HG03520 (cell line): ENCODE measurements around the gene ZNF3.
"Not testable (repeated sequence)": the region's sequence is repeated elsewhere in the genome, so short reads cannot be mapped to it uniquely, and the experiment has no call there.

Experiments
- ATAC-seq: cut with Tn5 transposase; IDR thresholded peaks from one replicate; pipeline ENCODE4 v1.9.1; 2021; ENCODE audit warnings: mild to moderate bottlenecking, moderate library complexity; ENCODE audit not compliant: unreplicated experiment

The ZNF3 gene

DNA sequence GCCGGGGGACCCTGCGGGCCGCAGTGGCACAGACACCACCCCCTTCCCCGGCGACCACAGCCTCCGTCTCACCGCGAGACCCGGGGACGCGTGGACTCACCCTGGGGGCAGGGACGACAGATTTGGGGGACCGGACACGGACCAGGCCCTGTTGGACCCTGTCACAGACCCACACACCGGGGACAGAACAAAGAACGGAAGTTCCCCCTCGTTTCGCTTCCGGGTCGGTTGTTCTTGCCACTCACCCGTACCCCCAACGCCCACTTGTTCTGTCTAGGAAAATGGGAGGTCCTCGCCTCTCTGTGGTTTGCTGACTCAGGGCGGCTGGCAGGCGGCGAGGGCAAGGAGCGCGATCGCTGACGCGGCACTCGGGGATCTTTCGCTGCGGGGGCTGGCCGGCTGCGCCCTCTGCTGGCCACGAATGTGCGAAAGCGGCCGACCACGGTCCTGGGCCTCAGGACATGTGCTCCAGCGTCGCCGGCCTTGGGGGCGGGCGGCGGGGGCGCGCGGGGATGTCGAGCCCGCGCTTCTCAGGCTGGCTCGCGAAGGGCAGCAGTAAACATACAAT is at the start of gene ZNF3:
Gene ZNF3, minus strand, starts transcription at position 189 of the 568 bp plus-strand sequence. CDS start 4,366 bp downstream, outside the sequence.
- ATAC-seq = peak; percentile 80

DNA sequence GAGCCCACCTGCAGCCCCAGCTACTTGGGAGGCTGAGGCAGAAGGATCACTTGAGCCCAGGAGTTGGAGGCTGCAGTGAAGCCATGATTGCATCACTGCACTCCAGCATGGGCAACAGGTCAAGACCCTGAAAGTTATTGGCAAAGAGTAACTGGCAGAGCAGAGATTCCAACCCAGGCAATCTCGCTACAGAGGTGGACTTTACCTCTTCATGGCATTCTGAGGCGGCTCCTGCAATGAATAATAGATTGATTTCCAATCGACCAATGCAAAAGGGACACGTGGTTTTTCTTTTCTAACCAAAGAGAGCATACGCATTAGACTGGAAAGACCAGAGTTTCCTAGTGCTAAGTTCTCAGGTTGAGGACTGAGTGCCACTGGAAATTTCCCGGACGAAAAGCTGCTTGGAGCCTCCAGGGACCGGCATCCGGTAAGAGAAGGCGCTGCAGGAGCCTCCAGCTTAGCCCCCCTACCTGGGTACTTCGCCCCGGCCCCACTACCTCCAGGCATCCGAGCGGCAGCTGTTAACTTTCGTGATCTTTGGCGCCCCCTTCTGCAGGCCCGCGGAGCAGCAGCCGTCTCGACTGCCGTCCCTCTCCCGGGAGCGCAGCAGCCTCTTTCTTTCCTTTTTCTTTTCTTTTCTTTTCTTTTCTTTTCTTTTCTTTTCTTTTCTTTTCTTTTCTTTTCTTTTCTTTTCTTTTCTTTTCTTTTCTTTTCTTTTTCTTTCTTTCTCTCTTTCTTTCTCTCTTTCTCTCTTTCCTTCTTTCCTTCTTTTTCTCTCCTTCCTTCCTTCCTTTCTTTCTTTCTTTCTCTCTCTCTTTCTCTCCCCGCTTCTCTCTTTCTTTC is 49.3 kb upstream of the ZNF3 start:
- no peak for ATAC-seq

DNA sequence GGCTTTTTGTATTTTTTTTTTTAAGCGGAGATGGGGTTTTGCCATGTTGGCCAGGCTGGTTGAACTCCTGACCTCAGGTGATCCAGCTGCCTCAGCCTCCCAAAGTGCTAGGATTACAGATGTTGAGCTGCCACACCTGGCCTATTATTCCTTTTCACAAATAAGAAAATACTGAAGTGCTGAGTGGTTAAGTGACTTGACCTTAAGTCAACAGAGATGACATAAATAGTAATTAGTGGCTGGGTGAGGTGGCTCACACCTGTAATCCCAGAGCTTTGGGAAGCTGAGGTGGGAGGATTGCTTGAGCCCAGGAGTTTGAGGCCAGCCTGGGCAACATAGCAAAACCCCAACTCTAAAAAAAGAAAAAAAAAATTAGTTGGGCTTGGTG is 48.7 kb upstream of the ZNF3 start:
- ATAC-seq = not testable (repeated sequence)

DNA sequence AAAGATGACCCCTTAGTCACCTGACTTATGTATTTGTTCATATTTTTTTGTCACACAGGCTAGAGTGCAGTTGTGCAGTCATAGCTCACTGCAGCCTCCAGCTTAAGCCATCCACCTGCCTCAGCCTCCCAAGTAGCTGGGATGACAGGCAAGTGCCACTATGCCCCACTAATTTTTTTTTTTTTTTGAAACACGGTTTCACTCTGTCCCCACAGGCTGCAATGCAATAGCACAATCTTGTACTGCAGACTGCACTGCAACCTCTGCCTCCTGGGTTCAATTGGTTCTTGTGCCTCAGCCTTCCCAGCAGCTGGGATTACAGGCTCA is 47.1 kb upstream of the ZNF3 start:
- no peak for ATAC-seq

DNA sequence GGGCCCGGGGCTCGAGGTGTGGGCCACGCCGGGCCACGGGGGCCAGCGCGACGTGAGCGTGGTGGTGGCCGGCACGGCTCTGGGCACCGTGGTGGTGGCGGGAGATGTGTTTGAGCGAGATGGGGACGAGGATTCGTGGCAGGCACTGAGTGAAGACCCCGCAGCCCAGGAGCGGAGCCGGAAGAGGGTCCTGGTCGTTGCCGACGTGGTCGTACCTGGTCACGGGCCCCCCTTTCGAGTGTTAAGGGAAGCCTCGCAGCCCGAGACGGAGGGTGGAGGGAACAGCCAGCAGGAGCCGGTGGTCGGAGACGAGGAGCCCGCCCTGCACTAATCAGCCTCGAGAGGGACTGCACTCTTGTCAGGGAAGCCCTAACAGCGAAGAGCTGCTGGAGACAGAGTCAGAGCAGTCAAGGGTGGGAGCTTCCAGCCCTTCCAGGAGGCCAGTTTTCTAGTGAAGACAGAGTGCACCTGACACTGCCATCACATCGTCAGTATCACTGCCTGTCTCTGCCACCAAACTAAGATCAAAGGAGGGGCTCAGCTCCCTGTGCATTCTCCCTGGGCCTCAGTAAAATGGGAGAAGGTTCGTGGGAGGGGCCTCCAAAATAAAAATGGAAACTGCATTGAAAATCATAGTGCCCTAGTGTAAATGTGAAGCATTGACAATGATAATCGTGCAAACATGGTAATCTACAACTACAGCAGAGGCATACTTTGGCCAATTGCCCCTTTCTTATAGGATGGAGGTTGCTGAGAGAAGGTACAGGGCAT is 46.5 kb upstream of the ZNF3 start:
- ATAC-seq = peak; percentile 4

DNA sequence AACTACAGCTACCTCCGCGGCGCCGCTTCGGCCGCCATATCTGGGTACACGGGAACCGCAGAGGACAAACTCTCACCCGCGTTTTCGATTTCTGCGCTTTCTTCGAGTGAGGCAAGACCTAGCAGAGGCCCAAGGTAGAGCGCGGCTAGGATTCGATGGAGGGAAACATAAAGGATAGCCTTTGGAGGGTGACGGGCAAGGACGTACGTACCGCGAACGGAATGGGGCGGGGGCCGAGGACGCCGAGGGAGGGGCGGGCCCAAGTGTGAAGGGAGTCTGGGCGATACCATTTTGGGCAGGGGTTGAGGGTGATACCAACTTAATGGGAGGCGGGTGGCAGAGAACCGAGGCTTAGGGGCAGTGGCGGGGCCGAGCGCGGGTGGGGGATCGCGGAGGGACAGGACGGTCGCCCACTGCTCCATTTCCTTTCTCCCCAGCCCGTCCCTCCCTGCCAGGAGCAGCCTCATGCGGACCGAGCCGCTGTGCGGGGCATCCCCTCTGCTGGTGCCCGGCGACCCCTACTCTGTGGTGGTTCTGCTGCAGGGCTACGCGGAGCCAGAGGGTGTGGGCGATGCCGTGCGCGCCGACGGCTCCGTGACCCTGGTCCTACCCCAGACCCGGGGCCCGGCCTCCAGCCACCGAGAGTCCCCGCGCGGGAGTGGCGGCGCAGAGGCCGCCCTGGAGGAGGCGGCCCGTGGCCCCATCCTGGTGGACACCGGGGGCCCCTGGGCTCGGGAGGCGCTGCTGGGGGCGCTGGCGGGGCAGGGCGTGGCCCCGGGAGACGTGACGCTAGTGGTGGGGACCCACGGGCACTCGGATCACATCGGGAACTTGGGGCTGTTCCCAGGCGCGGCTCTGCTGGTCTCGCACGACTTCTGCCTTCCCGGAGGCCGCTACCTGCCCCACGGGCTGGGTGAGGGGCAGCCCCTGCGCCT is 45.7 kb upstream of the ZNF3 start, which contains the start of gene MBLAC1:
Gene MBLAC1, plus strand, starts transcription at position 37 of the 935 bp plus-strand sequence. Its CDS starts 429 bp downstream, at position 466.
- peak; percentile 42 for ATAC-seq

DNA sequence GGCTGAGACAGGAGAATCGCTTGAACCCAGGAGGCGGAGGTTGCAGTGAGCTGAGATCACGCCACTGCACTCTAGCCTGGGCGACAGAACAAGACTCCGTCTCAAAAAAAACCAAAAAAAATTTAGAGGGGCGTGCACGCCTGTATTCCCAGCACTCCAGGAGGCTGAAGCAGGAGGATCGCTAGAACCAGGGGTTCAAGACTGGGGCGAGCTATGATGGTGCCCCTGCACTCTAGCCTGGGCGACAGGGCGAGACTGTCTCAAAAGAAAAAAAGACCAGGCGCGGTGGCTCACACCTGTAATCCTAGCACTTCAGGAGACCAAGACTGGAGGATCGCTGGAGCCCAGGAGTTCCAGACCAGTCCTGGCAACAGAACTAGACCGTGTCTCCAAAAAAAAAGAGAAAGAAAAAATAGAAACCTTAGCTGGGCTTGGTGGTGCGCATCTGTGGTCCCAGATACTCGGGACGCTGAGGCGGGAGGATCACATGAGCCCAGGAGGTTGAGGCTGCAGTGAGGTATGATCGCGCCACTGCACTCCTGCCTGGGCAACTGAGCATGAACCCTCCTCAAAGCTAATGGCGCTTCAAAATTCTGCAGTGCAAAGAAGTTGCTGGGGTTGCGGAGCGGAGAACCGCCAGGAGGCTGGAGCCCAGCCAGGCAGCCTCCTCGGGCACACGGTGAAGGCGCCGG is 44.9 kb upstream of the ZNF3 start:
- no peak for ATAC-seq

DNA sequence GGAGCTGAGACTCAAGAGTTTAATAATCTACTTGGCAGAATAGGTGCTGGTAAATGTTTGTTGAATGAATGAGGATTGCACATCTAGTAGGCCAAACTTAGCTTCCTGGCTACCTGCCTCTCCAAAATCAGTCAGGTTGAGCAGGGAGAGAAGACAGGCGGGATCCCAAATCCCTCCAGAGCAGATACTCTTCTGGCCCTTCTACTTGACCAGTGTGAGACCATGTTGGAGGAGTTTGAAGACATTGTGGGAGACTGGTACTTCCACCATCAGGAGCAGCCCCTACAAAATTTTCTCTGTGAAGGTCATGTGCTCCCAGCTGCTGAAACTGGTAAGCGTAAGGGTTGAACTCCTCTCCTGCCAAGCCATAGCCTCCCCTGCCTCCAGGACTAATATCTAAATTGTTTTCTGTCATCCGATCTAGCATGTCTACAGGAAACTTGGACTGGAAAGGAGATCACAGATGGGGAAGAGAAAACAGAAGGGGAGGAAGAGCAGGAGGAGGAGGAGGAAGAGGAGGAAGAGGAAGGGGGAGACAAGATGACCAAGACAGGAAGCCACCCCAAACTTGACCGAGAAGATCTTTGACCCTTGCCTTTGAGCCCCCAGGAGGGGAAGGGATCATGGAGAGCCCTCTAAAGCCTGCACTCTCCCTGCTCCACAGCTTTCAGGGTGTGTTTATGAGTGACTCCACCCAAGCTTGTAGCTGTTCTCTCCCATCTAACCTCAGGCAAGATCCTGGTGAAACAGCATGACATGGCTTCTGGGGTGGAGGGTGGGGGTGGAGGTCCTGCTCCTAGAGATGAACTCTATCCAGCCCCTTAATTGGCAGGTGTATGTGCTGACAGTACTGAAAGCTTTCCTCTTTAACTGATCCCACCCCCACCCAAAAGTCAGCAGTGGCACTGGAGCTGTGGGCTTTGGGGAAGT is 43.0 kb upstream of the ZNF3 start:
- ATAC-seq = no peak

DNA sequence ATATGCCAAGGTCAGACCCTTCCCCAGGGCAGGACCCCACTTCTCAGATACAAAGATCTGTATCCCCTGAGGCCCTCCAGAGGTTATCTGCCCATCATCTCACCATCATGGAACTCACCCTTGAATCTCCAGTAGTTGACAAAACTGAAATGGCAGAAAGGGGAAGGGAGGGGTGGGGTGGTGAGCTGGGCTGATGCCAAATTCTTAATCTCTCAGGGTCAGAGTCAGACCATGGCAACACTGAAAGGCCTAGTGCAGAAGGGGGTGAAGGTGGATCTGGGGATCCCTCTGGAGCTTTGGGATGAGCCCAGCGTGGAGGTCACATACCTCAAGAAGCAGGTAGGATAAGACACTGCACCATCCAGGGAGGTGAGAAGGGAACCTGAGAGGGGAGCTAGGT is 41.0 kb upstream of the ZNF3 start:
- ATAC-seq = no peak

DNA sequence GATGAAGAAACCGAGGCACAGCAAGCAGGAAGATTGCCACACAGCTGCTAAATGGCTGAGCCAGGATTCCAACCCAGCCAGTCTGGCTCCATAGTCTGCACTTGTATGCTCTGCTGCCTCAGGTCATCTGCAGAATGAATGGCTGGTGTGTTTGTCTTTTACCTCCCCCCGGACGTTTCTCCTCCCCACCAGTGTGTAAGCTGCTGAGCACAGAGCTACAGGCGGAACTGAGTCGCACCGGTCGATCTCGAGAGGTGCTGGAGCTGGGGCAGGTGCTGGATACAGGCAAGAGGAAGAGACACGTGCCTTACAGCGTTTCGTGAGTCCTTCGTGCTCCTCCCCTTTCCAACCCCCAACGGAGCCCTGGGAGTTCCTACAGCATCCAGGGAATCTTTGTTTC is 40.5 kb upstream of the ZNF3 start:
- ATAC-seq = no peak

DNA sequence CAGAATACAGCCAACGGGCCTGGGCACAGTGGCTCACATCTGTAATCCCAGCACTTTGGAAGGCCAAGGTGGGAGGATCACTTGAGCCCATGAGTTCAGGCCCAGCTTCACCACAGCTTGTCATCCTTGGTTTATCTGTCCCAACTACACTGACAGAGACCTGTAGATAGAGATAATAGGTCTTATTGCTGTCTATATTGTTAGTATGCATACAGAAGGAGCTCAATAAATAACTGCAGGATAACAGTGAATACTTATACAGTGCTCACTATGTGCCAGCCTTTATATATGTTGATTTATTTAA is 39.2 kb upstream of the ZNF3 start:
- ATAC-seq = no peak

DNA sequence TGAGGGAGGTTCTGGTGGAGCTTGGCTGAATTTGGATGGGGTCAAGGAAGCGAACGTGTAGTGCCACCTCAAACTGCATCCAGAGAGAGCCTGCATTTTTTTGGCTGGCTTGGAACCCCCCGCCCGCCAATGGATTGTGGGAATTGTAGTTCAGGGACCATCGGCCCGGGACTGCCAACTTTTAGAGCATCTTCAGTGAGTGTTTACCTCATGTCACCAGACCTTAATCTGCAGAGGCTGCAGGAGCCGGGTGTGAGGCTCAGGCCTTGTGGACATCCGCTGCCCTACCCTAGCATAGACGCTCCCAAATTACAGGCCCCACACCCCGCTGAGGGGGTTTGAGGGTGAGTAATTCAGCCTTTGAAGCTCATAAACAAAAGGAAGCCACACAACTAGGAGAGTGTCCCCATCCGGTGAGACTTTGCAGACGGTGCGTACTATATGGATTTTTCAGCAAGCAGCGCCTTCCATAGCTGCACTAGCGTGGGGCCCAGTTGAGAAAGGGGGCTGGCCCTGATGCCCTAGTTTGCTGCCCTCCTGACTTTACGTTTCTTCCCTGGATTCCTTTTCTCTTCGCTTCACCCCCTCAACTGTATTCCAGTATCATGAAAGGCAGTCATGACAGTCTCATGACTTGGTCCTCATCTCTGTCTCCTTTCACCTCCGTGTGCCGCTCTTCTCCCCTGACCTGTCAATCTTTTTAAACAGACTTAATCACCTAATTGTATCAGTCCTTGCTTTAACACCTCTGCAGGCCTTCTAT is 38.6 kb upstream of the ZNF3 start:
- peak; percentile 36 for ATAC-seq

DNA sequence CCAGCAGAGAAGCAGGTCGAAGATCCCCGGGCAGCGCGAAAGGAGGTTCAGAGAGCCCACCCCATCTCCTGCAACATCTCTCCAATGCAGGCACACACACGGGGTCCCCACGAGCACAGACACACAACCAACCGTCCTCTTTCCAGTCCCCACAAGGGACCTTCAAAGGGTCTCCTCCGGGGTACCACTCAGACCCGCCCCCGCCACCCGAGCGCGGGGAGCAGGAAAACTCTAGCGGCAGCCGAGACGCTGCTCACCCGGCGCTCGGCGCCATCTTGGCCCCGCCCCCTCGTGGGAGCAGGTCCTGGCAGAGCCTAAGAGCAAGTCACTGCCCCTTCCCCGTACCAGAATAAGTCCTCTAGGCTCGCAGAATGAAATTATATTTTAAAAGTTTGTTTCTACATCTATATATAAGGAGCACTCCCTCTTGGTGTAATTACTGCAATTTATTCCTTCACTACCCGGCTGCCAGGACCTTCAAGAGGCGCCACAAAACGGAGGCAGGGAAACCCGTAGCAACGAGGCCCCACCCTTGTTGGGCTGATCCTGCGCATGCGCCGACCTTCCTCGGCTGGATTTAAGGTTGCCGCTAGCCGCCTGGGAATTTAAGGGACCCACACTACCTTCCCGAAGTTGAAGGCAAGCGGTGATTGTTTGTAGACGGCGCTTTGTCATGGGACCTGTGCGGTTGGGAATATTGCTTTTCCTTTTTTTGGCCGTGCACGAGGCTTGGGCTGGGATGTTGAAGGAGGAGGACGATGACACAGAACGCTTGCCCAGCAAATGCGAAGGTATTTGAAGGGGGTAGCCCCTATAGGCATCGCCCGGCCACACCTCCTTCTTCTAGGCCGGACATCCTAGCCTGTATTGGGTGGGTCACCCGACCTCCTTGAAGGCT is 37.8 kb upstream of the ZNF3 start, which contains the start of the genes CNPY4 and TAF6:
Gene CNPY4, plus strand, starts transcription at position 563 of the 898 bp plus-strand sequence. Its CDS starts 111 bp downstream, at position 674.
Gene TAF6, minus strand, starts transcription at position 287 of the 898 bp plus-strand sequence. CDS start 5,149 bp downstream, outside the sequence.
- ATAC-seq = peak; percentile 66

DNA sequence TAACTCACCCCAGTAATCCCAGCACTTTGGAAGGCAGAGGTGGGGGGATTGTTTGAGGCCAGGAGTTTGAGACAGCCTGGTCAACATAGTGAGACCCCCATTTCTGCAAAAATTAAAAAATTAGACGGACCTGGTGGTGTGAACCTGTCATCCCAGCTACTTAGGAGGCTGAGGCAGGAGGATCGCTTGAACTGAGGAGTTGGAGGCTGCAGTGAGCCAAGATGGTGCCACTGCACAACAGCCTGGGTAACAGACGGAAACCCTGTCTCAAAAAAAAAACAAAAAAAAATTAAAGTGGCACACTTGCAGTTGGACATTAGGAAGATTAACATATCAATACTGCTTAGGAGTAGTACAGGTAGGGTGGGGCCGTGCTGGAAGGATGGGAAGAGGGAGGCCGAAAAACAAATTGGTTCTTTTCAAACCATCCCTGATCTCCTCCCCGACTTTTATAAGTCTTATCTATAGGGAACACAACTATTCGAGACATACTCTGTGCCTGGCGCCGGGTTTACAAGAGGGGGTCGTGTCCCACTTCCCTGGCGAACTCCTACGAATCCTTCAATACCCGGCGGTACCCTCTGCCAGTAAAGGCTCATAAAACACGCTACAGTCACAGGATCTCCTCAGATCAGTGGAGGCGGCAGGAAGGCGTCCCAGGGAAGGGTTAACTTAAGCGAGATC is 37.0 kb upstream of the ZNF3 start:
- ATAC-seq = no peak

DNA sequence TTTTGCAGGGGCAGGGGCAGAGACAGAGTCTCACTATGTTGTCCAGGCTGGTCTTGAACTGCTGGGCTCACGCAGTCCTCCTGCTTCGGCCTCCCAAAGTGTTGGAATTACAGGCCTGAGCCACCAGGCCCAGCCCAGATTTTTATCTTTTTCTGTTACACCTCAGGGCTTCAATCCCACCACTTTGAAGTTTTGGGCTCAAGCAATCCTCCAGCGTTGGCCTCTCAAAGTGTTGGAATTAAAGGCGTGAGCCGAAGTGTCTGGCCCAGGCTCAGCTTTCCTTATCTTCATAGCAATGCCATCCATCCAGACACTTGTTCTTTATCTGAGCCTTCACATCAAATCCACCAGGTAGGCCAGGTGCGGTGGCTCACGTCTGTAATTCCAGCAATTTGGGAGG is 33.5 kb upstream of the ZNF3 start:
- no peak for ATAC-seq

DNA sequence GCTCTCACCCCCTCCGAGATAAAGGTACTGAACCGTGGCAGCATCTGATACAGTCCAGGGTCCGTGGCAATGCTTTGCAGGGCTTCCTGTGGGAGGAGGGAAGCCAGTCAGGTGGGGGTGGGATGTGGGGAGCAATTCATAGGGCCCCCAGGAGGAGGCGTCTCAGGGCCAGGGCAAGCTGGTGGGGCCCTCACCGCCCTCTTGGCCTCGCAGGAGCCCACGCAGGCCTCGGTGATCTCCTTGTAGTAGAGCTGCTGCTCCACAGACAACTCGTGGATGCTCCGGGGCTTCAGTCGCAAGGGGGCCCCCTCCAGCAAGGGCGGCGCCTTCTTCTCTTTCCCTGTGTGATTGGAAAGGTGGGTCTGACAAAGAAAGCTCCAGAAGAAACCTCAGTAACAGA is 30.4 kb upstream of the ZNF3 start:
- no peak for ATAC-seq

DNA sequence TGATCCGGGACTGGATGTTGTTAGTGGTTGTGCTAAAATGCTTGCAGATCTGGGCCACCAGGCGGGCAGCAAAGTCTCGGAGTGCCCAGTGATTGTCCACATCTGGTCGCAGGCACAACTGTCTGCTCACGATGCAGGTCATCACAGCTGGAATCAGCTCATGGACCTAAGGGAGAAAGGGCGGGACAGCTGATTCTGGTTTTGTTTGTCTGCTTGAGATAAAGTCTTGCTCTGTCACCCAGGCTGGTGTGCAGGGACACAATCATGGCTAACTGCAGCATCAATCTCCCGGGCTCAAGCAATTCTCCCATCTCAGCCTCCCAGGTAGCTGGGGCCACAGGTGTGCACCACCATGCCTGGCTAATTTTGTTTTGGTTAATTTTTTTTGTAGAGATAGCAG is 29.6 kb upstream of the ZNF3 start:
- no peak for ATAC-seq
